ENCODE results near the gene OLA1. TPM values are rescaled to one million over a fixed set of nuclear protein-coding genes. Genes with fewer than 3 reads are reported as not detected.

OLA1 gene
- total and polyA plus RNA-seq, 7 donors: 51.5 to 99.6 (median 67.6) TPM

- 86 to 90% methylated on average over 20 of the region's 20 CpGs for WGBS, 2 donors
- H3K9me3 ChIP-seq: no peaks in the 10 kb centered on the region
- H3K27ac ChIP-seq: no peak overlapping the region
- no peak overlapping the region for H3K4me3 ChIP-seq
- no peak for DNase-seq
- intact Hi-C loops (cut with DNase I): loop anchor here (10.0 kb wide), 1 partner anchor 643 kb away; no protein-coding TSS in a partner anchor
- TF ChIP-seq POLR2A (IDR thresholded peaks at IDR 0.05): no peak
- no peak for TF ChIP-seq EP300 (IDR thresholded peaks at IDR 0.05)
- TF ChIP-seq POLR2AphosphoS5 (IDR thresholded peaks at IDR 0.05): no peak
- no peak for TF ChIP-seq CTCF (IDR thresholded peaks at IDR 0.05)
- H3K36me3 ChIP-seq: no peaks in the 10 kb centered on the region
- H3K27me3 ChIP-seq: no peaks in the 10 kb centered on the region
- peaks cover 0 to 15% (median 14%) of the 10 kb centered on the region in 4 donors for H3K4me1 ChIP-seq
These were observed 200.1 kb downstream of the OLA1 start for GRCh38 chr2:174048243-174048642.

- H3K9me3 ChIP-seq: no peaks in the 10 kb centered on the region
- TF ChIP-seq CTCF (IDR thresholded peaks at IDR 0.05): no peak
- TF ChIP-seq POLR2AphosphoS5 (IDR thresholded peaks at IDR 0.05): no peak
- no peak for TF ChIP-seq EP300 (IDR thresholded peaks at IDR 0.05)
- TF ChIP-seq POLR2A (IDR thresholded peaks at IDR 0.05): no peak
- H3K27me3 ChIP-seq: no peaks in the 10 kb centered on the region
- no peaks in the 10 kb centered on the region for H3K36me3 ChIP-seq
- no peak for DNase-seq
- H3K4me3 ChIP-seq: no peak overlapping the region
- 93 to 97% methylated on average over 9 of the region's 9 CpGs for WGBS, 2 donors
- H3K27ac ChIP-seq: no peak overlapping the region
- peaks cover 0 to 14% (median 13%) of the 10 kb centered on the region in 4 donors for H3K4me1 ChIP-seq
- intact Hi-C loops (cut with DNase I): loop anchor here (10.0 kb wide), 1 partner anchor 643 kb away; no protein-coding TSS in a partner anchor
These were observed 200.6 kb downstream of the OLA1 start for GRCh38 chr2:174047746-174048145.

- intact Hi-C loops (cut with DNase I): loop anchor here (10.0 kb wide), 1 partner anchor 641 kb away; no protein-coding TSS in a partner anchor
- WGBS, 2 donors: 87 to 91% methylated on average over 3 of the region's 3 CpGs
These were observed 202.2 kb downstream of the OLA1 start for GRCh38 chr2:174046172-174046571.

GRCh38 chr2:174044556-174044955, 203.8 kb downstream of the OLA1 start:
- peak; percentile 8 for DNase-seq
- intact Hi-C loops (cut with DNase I): loop anchor here (10.0 kb wide), 1 partner anchor 640 kb away; no protein-coding TSS in a partner anchor
- Histone ChIP-seq H3K27me3 (no peaks in the 10 kb centered on the region), H3K9me3 (no peaks in the 10 kb centered on the region), H3K27ac (no peak overlapping the region), H3K4me1 (peaks cover 0 to 2% (median under 1%) of the 10 kb centered on the region in 4 donors), H3K36me3 (no peaks in the 10 kb centered on the region), H3K4me3 (no peak overlapping the region)
- WGBS, 2 donors: 91 to 92% methylated on average over 3 of the region's 3 CpGs
- TF ChIP-seq CTCF (IDR thresholded peaks at IDR 0.05) (no peak), EP300 (IDR thresholded peaks at IDR 0.05) (no peak), POLR2AphosphoS5 (IDR thresholded peaks at IDR 0.05) (no peak), POLR2A (IDR thresholded peaks at IDR 0.05) (no peak)

More at GRCh38 chr2:174046172-174046571, 202.2 kb downstream of the OLA1 start:
- no peak for DNase-seq
- H3K36me3 ChIP-seq: no peaks in the 10 kb centered on the region
- TF ChIP-seq POLR2A (IDR thresholded peaks at IDR 0.05) (no peak), POLR2AphosphoS5 (IDR thresholded peaks at IDR 0.05) (no peak), EP300 (IDR thresholded peaks at IDR 0.05) (no peak), CTCF (IDR thresholded peaks at IDR 0.05) (no peak)
- no peak overlapping the region for H3K27ac ChIP-seq
- no peaks in the 10 kb centered on the region for H3K4me1 ChIP-seq
- no peaks in the 10 kb centered on the region for H3K9me3 ChIP-seq
- H3K27me3 ChIP-seq: no peaks in the 10 kb centered on the region
- no peak overlapping the region for H3K4me3 ChIP-seq

GRCh38 chr2:174040417-174040701, 208.0 kb downstream of the OLA1 start:
- Histone ChIP-seq H3K36me3 (no peaks in the 10 kb centered on the region), H3K9me3 (no peaks in the 10 kb centered on the region), H3K27ac (peak overlapping the region in 1 of 4 donors; percentile 78), H3K4me3 (no peak overlapping the region), H3K4me1 (peaks cover 0 to 5% (median 4%) of the 10 kb centered on the region in 4 donors), H3K27me3 (no peaks in the 10 kb centered on the region)
- no peak for TF ChIP-seq POLR2AphosphoS5 (IDR thresholded peaks at IDR 0.05)
- no peak for TF ChIP-seq CTCF (IDR thresholded peaks at IDR 0.05)
- no peak for TF ChIP-seq POLR2A (IDR thresholded peaks at IDR 0.05)
- TF ChIP-seq EP300 (IDR thresholded peaks at IDR 0.05): no peak
- 92 to 97% methylated on average over 2 of the region's 2 CpGs for WGBS, 2 donors
- intact Hi-C loops (cut with DNase I): loop anchor here (1.0 to 10.0 kb wide), 3 partner anchors 74 to 636 kb away; no protein-coding TSS in a partner anchor
- no peak for DNase-seq

Data from sigmoid colon (tissue), 7 donors.